Measurements from ENCODE around the gene FAM114A2. TPM values are rescaled to one million over a fixed set of nuclear protein-coding genes. Genes with fewer than 3 reads are reported as not detected.

Gene FAM114A2
- total and polyA plus RNA-seq, 7 donors, result 11.2 to 36.5 (median 23.2) TPM

- intact Hi-C loops (cut with DNase I), result no loop called here
- H3K4me1 ChIP-seq, result no peaks in the 10 kb centered on the region
- H3K27me3 ChIP-seq (ENCODE audit: insufficient read depth in 3 of 3, low read length in 2 of 3), result no peaks in the 10 kb centered on the region
- 67 to 75% (median 73%) methylated on average over 4 of the region's 4 CpGs for WGBS, 3 donors
- H3K4me3 ChIP-seq, result no peak overlapping the region
- H3K9me3 ChIP-seq, result no peaks in the 10 kb centered on the region
- no peaks in the 10 kb centered on the region for H3K36me3 ChIP-seq (ENCODE audit: insufficient read depth in 1 of 2, low read depth in 1 of 2)
- ATAC-seq (no peak), DNase-seq (no peak)
- no peak for TF ChIP-seq CTCF (IDR thresholded peaks at IDR 0.05)
- no peak overlapping the region for H3K27ac ChIP-seq
Measured at GRCh38 chr5:153957205-153957604, 81.5 kb downstream of the FAM114A2 start.

- Histone ChIP-seq H3K4me3 (no peak overlapping the region), H3K36me3 (ENCODE audit: insufficient read depth in 1 of 2, low read depth in 1 of 2) (no peaks in the 10 kb centered on the region), H3K27ac (no peak overlapping the region), H3K9me3 (no peaks in the 10 kb centered on the region), H3K4me1 (no peaks in the 10 kb centered on the region), H3K27me3 (ENCODE audit: insufficient read depth in 3 of 3, low read length in 2 of 3) (no peaks in the 10 kb centered on the region)
- TF ChIP-seq CTCF (IDR thresholded peaks at IDR 0.05), result no peak
- intact Hi-C loops (cut with DNase I), result no loop called here
- no peak for ATAC-seq
- WGBS, 3 donors, result 71 to 79% (median 73%) methylated on average over 3 of the region's 3 CpGs
- no peak for DNase-seq
Measured at GRCh38 chr5:153953411-153953810, 85.3 kb downstream of the FAM114A2 start.

- Histone ChIP-seq H3K36me3 (ENCODE audit: insufficient read depth in 1 of 2, low read depth in 1 of 2) (no peaks in the 10 kb centered on the region), H3K4me3 (no peak overlapping the region), H3K9me3 (no peaks in the 10 kb centered on the region), H3K27ac (no peak overlapping the region), H3K27me3 (ENCODE audit: insufficient read depth in 3 of 3, low read length in 2 of 3) (no peaks in the 10 kb centered on the region), H3K4me1 (no peaks in the 10 kb centered on the region)
- no peak for TF ChIP-seq CTCF (IDR thresholded peaks at IDR 0.05)
- ATAC-seq (no peak), DNase-seq (no peak)
- WGBS, 3 donors, result 73 to 92% (median 89%) methylated on average over 2 of the region's 2 CpGs
- intact Hi-C loops (cut with DNase I), result no loop called here
Measured at GRCh38 chr5:153952893-153953292, 85.8 kb downstream of the FAM114A2 start.

- no peaks in the 10 kb centered on the region for H3K4me1 ChIP-seq
- WGBS, 3 donors, result 87 to 95% (median 89%) methylated on average over 1 of the region's 1 CpG
- intact Hi-C loops (cut with DNase I), result no loop called here
- no peaks in the 10 kb centered on the region for H3K27me3 ChIP-seq (ENCODE audit: insufficient read depth in 3 of 3, low read length in 2 of 3)
- no peaks in the 10 kb centered on the region for H3K9me3 ChIP-seq
- TF ChIP-seq CTCF (IDR thresholded peaks at IDR 0.05), result no peak
- no peak overlapping the region for H3K27ac ChIP-seq
- H3K36me3 ChIP-seq (ENCODE audit: insufficient read depth in 1 of 2, low read depth in 1 of 2), result no peaks in the 10 kb centered on the region
- no peak overlapping the region for H3K4me3 ChIP-seq
- ATAC-seq (no peak), DNase-seq (no peak)
Measured at GRCh38 chr5:153952057-153952456, 86.7 kb downstream of the FAM114A2 start.

GRCh38 chr5:153941265-153941664 lies 97.4 kb downstream of the FAM114A2 start:
- H3K36me3 ChIP-seq (ENCODE audit: insufficient read depth in 1 of 2, low read depth in 1 of 2), result no peaks in the 10 kb centered on the region
- WGBS, 3 donors, result 88 to 94% (median 89%) methylated on average over 3 of the region's 3 CpGs
- no peaks in the 10 kb centered on the region for H3K4me1 ChIP-seq
- DNase-seq, result no peak
- H3K27me3 ChIP-seq (ENCODE audit: insufficient read depth in 3 of 3, low read length in 2 of 3), result no peaks in the 10 kb centered on the region
- intact Hi-C loops (cut with DNase I), result no loop called here
- ATAC-seq, result no peak
- no peak overlapping the region for H3K27ac ChIP-seq
- H3K4me3 ChIP-seq, result no peak overlapping the region
- TF ChIP-seq CTCF (IDR thresholded peaks at IDR 0.05), result no peak
- peaks cover 14% of the 10 kb centered on the region for H3K9me3 ChIP-seq

Measured in psoas muscle (tissue), 8 donors.